GM08714 (cell line): ENCODE data around the gene DAB2.

Experiments used
- H3K4me3 ChIP-seq: fragments of 200-500 bp; sonication (Bioruptor generic); 2 replicates; pipeline ENCODE4 v1.5.1; 2014; ENCODE audit warnings: mild to moderate bottlenecking, low read length, inconsistent platforms
- ZNF274 ChIP-seq: IDR thresholded peaks from 2 replicates; pipeline ENCODE4 v1.6.1; 2012; ENCODE audit warnings: mild to moderate bottlenecking, low read depth, low read length

DAB2 gene

GRCh38 chr5:39437467-39437866 is 12.7 kb upstream of the DAB2 start:
- H3K4me3 ChIP-seq, result no peak overlapping the region
- no peak for TF ChIP-seq ZNF274

GRCh38 chr5:39433848-39434247 is 9.1 kb upstream of the DAB2 start:
- TF ChIP-seq ZNF274, result no peak
- no peak overlapping the region for H3K4me3 ChIP-seq

- H3K4me3 ChIP-seq, result no peak overlapping the region
- TF ChIP-seq ZNF274, result no peak
These were observed 8.1 kb upstream of the DAB2 start for GRCh38 chr5:39432696-39433530.

- no peak overlapping the region for H3K4me3 ChIP-seq
- TF ChIP-seq ZNF274, result no peak
These were observed 5.7 kb upstream of the DAB2 start for GRCh38 chr5:39430461-39430860.

- no peak for TF ChIP-seq ZNF274
- no peak overlapping the region for H3K4me3 ChIP-seq
These were observed 3.9 kb upstream of the DAB2 start for GRCh38 chr5:39428640-39429039.

- no peak for TF ChIP-seq ZNF274
- H3K4me3 ChIP-seq, result no peak overlapping the region
These were observed 2.9 kb upstream of the DAB2 start for GRCh38 chr5:39427633-39428032.

GRCh38 chr5:39427229-39427628 is 2.4 kb upstream of the DAB2 start:
- no peak overlapping the region for H3K4me3 ChIP-seq
- no peak for TF ChIP-seq ZNF274

- TF ChIP-seq ZNF274, result no peak
- no peak overlapping the region for H3K4me3 ChIP-seq
These were observed 1.9 kb upstream of the DAB2 start for GRCh38 chr5:39426746-39427105.

GRCh38 chr5:39426051-39426745 is 1.4 kb upstream of the DAB2 start:
- no peak overlapping the region for H3K4me3 ChIP-seq
- no peak for TF ChIP-seq ZNF274

GRCh38 chr5:39423331-39423751 is 1.4 kb downstream of the DAB2 start:
- H3K4me3 ChIP-seq, result no peak overlapping the region

GRCh38 chr5:39422728-39423285 is 2.0 kb downstream of the DAB2 start:
- H3K4me3 ChIP-seq, result no peak overlapping the region
- no peak for TF ChIP-seq ZNF274

More at GRCh38 chr5:39423331-39423751, 1.4 kb downstream of the DAB2 start:
- no peak for TF ChIP-seq ZNF274

GRCh38 chr5:39422036-39422606 is 2.7 kb downstream of the DAB2 start:
- TF ChIP-seq ZNF274, result no peak
- no peak overlapping the region for H3K4me3 ChIP-seq

GRCh38 chr5:39420482-39421145 is 4.2 kb downstream of the DAB2 start:
- H3K4me3 ChIP-seq, result no peak overlapping the region
- TF ChIP-seq ZNF274, result no peak

GRCh38 chr5:39419796-39420195 is 5.0 kb downstream of the DAB2 start:
- H3K4me3 ChIP-seq, result no peak overlapping the region
- no peak for TF ChIP-seq ZNF274
